HG03108 (cell line): ENCODE data around the gene SYNPR.

Experiments used
- ATAC-seq: cut with Tn5 transposase; IDR thresholded peaks from one replicate; pipeline ENCODE4 v1.9.1; 2021; ENCODE audit warnings: moderate library complexity; ENCODE audit not compliant: unreplicated experiment

Gene SYNPR

DNA sequence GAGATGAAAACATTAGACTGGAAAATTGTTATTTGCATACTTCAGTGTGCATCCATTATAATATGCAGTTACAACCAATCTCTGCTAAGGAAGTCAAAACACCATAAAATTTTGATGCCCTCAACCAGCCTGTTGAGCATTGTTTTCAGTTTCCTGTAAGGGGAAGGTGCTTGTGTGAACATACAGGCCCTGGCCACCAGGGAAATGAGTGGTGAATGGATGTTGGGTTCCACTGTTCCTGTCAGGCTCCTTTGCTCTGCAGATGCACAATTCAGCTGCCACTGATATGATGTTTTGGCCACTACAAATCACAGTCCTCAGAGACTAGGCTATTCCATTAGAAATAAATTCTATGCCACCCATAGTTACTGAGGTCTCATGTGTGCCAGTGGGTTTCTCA is 184.6 kb downstream of the SYNPR start:
- no peak for ATAC-seq

DNA sequence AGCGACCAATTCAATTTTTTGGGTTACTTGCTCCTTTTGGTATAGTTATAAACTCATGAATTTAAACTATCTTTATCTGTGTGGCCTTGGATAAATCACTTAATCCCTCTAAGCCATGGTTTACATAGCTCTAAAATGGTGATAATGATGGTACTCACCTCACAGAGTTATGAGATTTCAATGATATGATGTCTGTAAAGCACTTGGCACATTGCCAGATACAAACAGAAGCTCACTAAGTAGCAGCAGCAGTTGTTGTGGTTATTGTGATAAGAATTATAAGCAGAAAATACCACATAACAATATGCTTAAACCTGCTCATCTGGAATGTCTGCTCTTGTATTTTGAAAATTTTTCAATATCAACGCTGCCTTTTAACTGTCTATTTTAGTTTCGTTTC is 189.3 kb downstream of the SYNPR start:
- ATAC-seq, result no peak

DNA sequence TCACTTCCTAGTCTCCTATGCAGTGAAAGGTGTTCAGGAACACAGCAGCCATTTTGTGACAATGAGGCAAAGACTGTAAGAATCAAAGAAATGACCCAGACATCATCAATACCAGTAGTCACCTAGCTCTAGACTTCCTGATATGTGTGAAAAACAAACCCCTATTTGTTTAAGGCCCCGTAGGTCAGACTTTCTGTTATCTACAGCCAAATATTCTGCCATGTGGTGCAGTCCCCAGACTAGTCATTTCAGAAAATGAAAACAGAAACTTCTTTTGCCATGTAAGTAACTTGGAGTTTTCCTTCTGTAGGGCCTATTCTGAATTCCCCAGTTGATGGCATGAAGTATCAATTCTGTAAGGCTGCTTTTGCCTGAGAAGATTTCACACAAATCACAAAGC is 192.6 kb downstream of the SYNPR start:
- no peak for ATAC-seq

DNA sequence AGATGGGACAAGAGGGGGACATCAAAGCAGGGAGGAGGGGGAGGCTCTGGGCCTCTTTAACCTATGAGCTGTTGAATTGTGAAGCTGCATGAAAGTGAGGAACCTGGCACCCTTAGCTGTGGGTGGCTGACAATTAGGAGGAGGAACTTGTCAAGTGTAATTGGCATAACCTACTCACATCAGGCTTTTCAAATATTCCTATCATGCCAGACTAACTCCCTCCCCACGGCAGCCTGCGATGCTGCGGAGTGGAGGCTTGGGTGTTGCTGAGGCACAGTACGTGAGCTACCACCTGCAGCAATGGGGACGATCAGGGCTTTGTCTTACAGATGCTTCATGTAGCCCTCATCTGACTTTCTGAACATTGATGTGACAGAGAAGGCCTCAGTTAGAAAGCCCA is 193.7 kb downstream of the SYNPR start:
- no peak for ATAC-seq

DNA sequence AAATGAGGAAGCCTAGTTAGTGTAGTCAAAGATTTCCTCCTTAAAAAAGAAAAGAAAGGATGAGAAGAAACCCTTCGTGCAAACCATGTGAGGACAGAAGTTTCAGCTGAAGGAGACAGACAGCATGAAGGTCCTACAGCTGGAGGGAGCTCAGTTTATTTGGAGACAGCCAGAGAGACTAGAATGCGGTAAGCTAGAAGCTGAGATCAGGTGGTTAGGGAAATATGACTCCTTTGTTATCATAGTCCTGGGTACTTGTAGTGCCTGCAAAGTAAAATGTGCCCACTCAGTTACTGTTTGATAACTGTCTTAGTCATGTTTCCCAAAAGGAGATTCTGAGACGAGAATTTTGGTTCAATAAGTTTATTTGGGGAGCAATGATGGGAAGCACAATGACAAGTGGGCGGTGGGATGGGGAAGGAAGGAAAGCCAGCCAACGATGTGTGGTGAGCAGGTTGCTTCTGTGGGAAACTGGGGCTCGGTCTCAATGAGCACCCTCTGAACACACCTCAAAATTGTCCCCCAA is 195.6 kb downstream of the SYNPR start:
- ATAC-seq, result no peak

DNA sequence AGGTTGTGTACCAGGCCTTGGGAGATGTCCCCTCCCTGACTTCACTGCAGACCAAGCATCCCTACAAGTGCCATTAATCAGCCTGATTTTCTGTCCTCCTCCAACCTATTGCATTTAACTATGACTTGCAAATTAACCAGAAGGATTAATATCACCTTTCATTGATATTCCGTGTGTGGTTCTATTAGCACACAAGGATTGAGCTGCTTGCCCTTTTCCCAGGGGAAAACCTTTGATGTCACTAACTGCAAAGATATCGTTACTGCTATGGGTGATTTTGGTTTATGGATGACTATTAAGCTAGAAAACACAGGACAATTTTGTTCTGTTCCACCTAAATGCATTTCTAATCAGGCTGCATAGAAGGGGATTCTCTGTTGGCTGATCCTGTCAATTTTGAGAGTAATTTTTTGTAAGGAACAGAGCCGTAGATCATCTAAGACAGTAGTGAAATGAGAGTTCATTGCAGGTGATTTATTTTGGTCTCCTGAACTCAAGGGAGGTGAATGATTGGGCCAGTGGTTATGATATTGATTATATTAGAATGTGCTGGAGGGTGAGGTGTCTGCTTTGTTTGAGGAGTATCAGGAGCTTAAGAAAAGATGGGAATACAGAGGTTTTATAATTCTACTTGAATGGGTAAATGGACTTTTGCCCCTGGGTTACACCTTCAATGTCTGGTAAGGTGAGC is 196.9 kb downstream of the SYNPR start:
- ATAC-seq, result no peak

DNA sequence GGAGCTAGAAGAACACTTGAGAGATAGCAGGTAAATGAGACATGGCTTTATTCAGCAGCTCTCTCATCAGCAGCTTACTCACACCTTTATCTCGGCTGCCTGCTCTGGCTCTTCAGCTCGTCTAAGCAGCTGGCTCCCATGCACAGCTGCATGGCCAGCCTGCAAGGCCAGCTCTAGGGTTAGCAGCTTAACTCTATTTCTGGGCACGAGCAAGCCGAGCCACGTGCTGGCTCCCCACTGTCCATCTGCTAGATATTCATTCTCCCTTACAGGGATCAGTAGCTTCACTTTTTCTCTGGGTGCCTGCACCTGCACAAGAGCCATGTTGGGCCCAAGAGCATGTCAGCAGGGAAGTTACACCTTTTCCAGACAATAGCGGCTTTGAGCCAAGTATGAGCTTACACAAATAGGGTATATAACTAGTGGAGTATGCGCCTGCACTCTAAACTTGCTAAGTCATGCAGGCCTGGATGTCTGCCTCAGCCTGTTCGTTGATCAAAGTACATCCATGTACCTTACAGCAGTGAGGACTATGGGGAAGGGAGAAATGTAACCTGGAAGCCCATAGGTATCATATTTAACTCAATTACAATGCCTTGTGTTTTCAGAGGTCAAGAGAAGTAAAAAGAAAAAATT is 199.5 kb downstream of the SYNPR start:
- no peak for ATAC-seq

DNA sequence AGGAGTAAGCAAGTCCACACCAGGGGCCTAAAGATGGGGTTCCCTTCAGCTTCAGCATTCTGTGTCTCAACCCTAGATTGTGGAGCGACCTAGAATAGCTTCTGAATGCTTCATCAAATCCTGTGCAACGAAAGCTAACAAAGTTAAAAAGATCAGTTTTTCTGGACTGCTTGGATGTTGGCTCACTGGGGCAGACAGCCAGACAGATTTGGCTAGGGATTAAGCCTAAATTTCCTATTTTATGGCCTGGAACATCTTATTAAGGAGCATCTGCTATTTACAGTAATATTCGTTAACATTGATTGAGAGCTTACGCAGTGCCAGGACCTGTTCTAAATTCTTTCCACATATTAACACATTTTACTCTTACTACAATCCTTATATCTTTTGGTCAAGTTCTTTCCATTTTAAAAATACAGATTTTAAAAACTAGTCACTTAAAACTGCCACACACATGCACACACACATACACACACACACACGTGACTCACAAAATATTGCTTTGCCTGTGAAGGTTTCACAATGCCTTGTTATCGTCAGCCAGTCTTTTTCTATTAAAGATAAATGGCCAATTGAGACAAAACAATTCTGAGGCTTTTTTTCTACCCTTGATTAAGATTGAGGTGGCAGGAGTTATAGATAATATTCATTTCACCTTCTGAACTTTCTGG is 201.0 kb downstream of the SYNPR start:
- no peak for ATAC-seq

DNA sequence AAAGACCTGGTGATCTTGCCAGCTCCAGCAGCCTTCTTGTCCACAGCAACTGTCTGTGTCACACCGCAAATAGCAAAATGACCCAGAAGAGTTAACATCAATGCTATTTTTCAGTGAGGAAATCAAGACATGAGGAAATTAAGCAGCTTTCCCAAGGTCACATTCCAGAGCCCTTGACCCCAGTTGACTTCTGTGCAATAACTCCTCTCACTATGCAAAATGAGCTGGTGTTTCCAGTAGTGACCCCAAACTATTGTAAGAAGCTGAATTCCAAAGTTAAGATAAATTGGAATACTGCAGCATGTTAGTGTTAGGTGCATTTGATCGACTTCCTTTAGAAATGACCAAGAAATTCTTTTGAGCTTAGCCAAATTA is 201.5 kb downstream of the SYNPR start:
- ATAC-seq, result no peak

DNA sequence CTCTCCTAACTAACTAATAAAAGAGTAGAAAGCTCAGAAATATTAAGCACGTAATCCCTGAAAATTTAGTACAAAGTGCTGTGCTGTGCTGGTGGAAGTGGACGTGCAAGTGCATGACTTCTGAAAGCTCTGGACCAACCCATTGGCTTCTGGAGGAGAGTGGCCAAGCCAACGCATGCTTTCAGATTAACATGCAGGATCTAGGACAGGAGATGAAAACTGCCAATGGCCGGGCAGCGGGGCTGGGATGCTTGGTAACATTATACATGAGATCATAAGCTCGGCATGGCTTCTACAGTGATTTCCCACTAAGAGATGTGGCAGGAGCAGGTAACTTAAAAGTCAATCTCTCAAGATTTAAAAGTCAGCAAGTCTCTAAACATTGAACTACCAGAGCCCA is 203.5 kb downstream of the SYNPR start:
- ATAC-seq, result no peak

DNA sequence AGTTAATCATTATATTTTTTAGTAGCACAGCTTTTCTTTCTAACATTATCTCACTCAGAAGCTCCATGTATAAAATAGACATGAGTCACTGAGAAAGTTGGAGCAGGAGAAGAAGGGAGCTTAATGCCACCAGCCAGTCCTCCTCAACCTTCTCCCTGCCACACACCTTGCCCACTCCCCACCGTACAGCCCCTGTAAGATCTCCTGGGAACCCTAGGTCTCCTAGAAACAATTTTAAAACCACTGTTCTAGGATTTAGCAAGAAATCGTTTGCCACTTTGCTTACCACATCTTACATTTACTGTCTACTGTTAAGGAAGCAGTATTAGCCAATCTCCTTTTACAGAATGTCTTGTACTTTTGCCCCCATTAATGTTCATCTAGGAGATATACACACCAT is 204.2 kb downstream of the SYNPR start:
- no peak for ATAC-seq

DNA sequence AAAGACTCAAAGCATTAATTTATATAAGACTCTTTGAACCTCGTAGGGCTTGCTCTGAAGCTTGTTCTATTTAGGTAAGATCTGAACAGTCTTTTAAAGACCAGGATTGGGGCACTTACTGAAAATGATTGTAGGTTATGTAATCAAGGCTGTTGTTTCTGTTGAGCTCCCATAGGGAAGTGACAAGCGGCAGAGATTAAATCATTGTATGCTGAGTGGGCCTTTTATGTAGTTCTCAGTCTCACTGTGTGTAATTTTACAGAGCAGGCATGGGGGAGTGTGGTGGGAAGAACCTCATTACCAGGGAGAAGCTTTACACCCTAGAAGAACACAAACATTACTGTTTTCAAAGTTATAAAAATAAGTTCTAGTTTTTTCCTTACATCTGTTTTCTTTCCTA is 214.4 kb downstream of the SYNPR start:
- ATAC-seq, result no peak

DNA sequence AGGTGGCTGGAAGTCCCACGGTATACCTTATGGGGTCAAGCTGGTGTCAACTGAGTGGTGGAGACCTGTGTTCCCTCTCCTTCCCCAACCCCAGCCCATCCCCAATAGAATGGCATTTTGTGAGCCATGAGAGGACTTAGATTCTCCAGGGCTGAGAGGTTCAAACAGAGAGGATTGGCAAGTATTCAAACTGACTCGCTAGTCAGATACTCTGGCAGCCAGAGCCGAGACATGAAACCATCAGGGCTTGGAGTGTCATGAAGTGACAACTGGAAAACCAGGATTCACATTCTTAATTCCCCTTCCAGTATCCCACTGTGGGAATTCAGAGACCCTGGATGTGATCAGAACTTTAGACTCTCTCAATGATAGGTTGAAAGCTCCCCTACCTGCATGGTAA is 215.0 kb downstream of the SYNPR start:
- ATAC-seq, result no peak

DNA sequence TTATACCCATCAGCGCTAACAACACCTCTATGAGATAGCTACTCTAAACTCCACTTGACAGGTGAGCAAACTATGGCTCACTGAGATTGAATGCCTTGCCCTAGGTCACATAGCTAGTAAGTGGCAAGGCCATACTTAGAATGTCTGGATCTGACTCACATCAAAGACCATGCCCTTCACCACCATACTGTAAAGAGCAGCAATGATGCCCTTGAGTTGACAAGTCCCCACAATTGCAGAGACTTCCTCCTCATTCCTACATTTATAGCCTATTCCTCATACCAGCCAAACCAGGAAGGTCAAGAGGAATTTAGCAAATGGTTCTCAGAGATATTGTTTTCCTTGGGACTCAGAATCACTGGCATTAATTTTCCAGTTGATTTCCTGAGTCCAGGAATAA is 216.5 kb downstream of the SYNPR start:
- ATAC-seq, result no peak

DNA sequence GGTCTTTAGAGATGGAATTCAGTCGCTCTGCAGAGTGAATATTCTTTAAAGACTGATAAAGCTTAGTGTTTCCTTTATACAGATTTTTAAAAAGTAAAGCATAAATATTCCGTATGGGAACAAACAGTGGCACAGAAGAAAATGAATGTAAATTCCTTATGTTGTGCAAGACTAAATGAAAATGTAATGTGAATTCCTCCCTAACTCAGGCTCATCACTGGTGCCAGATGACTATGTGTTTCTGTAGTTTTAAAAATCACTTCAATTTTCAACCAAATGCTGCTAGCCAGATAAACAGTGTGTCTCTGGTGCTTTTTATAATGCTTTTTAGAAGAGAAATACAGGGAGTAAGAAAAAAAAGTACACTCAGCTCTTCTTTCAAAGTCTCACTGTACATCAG is 219.5 kb downstream of the SYNPR start:
- no peak for ATAC-seq

DNA sequence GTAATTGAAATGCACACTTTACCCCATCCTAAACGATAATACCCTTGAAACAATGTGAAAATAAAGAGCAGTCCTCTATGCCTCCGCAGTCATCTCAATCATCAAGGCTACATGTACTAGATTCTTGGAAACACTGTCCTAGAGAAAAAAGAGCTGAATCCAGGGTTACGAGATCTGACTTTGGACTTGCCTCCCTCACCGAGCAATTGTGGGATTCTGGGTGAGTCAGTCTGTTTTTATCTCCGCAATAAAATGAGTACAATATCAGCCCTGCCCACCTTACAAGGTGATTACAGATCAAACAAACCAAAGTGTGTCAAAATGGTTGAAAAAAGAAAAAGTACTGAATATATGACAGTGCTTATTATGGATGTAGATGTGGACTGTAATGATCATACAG is 222.1 kb downstream of the SYNPR start:
- ATAC-seq, result no peak

DNA sequence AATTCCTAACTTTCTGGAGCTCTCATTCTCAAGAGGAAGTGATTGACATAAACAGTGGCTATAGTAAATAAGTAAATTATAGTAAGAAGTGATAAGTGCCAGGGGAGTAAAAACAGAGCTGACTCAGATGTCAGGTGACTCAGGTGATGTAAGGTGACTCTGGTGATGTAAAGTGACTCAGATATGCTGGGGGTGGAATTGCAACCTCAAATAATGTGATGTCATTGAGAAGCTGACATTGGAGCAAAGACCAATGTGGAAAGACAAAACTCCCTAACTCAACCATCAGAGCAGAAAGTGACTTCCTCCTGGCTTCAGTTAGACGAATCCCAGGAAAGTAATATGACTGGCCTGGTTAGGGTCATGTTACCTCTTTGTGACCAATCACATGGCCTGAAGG is 230.2 kb downstream of the SYNPR start:
- ATAC-seq, result no peak

DNA sequence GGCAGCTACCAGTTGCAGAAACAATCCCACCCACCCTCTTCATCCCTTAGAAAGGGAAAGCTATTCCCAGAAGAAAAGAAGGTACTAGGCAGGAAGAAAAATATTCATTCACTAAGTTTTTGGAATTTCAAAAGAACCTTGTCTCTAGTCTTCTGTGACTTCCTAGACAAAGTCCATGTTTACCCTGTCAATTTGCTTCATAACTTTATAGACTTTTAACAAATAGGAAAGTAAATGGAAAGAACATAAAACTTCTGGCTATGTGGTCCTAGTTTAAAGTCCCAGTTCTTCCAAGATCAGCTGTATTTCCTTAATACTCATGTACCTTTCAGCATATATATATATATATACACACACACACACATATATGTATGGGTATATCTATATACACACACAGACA is 230.7 kb downstream of the SYNPR start:
- ATAC-seq, result no peak

DNA sequence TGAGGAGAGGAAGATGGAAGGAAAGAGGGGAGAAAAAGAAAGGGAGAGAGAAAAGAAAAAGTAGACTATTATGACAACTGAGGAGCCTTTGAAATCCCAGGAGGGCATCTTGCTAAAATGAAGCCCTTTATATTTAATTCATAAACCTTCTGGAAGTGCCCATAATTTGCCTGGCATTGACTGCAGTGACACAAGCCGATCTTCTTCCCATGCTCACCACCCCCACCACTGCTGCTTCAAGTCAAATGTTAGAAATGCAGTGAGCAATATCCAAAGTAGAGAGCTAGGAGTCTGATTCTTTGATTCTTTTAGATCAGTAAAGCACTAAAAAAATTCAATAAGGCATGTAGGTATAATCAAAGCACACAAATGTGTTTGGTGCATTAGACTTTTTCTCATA is 235.7 kb downstream of the SYNPR start:
- ATAC-seq, result no peak

DNA sequence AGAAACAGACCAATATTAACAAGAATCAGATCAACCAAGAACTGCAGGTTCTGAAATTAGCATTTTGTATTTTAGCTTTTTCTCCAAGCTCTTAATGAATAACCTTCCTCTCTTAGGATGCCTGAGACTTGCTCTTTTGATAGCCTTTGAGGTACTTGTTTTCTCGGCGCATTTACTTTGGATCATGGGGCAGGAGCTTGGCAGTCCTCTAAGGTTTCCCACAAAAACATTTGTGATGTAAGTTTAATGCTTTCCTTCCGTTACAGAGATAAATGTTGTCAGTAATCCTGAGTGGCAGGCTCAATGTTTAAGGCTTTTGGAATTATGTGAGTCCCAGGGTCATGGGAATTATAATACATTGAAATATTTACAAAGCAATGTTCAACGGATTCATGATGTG is 236.6 kb downstream of the SYNPR start:
- ATAC-seq, result no peak

DNA sequence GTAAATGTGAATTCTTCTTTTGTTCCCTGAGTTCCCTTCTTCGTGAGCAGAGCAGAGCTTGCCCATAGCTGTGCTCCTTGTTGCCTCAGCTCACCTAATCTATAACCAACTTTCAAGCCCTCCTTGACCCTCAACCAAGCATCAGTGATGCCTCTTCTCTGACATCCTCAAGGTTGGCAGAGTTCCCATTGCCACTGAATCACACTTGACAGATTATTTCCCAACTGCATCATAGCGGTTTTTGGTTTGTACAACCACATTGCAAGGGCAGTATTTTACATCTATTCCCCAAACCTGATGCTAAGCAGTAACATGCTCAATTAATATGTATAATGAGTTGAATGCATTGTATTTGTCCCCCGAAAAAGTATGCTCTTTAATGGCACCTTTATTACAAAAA is 241.3 kb downstream of the SYNPR start:
- no peak for ATAC-seq

DNA sequence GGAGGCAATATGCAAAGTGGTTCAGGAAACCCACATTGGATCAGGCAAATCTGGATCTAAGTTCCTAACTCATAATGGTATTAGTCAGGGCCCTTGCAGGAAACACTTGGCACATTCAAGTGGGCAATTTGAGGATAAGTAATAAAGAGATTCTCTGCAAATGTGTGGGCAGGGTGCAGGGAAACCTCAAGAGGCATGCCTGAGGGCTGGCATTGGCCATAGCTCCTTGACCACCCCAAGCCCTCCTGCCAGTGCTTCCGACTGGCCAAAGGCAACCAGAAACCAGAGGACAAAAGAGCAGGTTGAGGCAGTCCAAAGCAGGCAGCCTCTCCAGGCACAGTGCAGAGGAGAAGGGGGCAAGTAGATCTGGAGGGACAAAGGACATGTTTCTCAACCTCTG is 243.5 kb downstream of the SYNPR start:
- no peak for ATAC-seq
